Endothelial cell (in vitro differentiated cells): ENCODE data around the gene ATP5F1D. TPM values are rescaled to one million over a fixed set of nuclear protein-coding genes. Genes with fewer than 3 reads are reported as not detected.
A peak's percentile ranks its signal among the peaks of the same experiment; 100 is the strongest.

Experiments used
- DNase-seq: peaks from one replicate; pipeline ENCODE4 v3.0.0; 2021; ENCODE audit warnings: low spot score
- H3K27ac Mint-ChIP-seq: one replicate; pipeline ENCODE4 v1.8.0; 2021; ENCODE audit warnings: mixed read lengths, inconsistent platforms; ENCODE audit not compliant: unreplicated experiment
- H3K27me3 Mint-ChIP-seq: one replicate; pipeline ENCODE4 v1.8.0; 2021; ENCODE audit warnings: mild to moderate bottlenecking, moderate library complexity, mixed read lengths, inconsistent platforms; ENCODE audit not compliant: unreplicated experiment
- H3K36me3 Mint-ChIP-seq: one replicate; pipeline ENCODE4 v1.8.0; 2021; ENCODE audit warnings: mild to moderate bottlenecking, low read depth, mixed read lengths, inconsistent platforms; ENCODE audit not compliant: unreplicated experiment
- H3K4me1 Mint-ChIP-seq: one replicate; pipeline ENCODE4 v1.8.0; 2021; ENCODE audit warnings: mild to moderate bottlenecking, mixed read lengths, inconsistent platforms; ENCODE audit not compliant: unreplicated experiment
- H3K4me3 Mint-ChIP-seq: one replicate; pipeline ENCODE4 v1.8.0; 2021; ENCODE audit warnings: mild to moderate bottlenecking, mixed read lengths, inconsistent platforms; ENCODE audit not compliant: unreplicated experiment
- H3K9me3 Mint-ChIP-seq: one replicate; pipeline ENCODE4 v1.8.0; 2021; ENCODE audit warnings: mixed read lengths, inconsistent platforms; ENCODE audit not compliant: unreplicated experiment
- total RNA-seq: library from RNA; stranded (reverse); fragmentation: NEBNext Ultra II Directional; extraction: Animal tissue kit (Norgen Biotek cat#: 25700); gene quantifications from one replicate; pipeline ENCODE4 v1.2.1, GENCODE V29; 2021; ENCODE audit not compliant: unreplicated experiment
- TF ChIP-seq, protein P1 (sequence below): fragments of 200-600 bp; sonication (generic); IDR thresholded peaks from one replicate; pipeline ENCODE4 v1.5.0; 2021; ENCODE audit warnings: antibody characterized with exemption; ENCODE audit not compliant: unreplicated experiment

Gene ATP5F1D
- total RNA-seq, 1 donor from 2014 or later: 175 TPM

DNA sequence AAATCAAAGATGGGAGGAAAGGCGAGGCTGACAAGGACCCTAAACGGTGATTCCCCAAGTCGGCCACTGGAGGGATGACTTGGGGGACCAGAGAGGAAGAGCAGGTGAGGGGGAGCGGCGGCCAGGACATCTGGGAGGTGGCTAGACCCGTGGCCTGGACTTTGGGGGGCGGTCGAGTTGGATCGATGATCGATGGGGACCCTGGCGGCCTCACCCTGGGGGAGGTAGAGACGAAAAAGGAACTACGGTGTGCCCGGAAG, 19.9 kb downstream of the ATP5F1D start:
- Mint-ChIP-seq H3K36me3 (peaks cover 12% of the 10 kb centered on the region), H3K4me3 (peak overlapping the region; percentile 92), H3K27ac (peak overlapping the region; percentile 89), H3K4me1 (peaks cover 41% of the 10 kb centered on the region), H3K9me3 (no peaks in the 10 kb centered on the region), H3K27me3 (peaks cover 23% of the 10 kb centered on the region)
- DNase-seq: no peak
- TF ChIP-seq, protein P1, sequence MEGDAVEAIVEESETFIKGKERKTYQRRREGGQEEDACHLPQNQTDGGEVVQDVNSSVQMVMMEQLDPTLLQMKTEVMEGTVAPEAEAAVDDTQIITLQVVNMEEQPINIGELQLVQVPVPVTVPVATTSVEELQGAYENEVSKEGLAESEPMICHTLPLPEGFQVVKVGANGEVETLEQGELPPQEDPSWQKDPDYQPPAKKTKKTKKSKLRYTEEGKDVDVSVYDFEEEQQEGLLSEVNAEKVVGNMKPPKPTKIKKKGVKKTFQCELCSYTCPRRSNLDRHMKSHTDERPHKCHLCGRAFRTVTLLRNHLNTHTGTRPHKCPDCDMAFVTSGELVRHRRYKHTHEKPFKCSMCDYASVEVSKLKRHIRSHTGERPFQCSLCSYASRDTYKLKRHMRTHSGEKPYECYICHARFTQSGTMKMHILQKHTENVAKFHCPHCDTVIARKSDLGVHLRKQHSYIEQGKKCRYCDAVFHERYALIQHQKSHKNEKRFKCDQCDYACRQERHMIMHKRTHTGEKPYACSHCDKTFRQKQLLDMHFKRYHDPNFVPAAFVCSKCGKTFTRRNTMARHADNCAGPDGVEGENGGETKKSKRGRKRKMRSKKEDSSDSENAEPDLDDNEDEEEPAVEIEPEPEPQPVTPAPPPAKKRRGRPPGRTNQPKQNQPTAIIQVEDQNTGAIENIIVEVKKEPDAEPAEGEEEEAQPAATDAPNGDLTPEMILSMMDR: peak; percentile 22

DNA sequence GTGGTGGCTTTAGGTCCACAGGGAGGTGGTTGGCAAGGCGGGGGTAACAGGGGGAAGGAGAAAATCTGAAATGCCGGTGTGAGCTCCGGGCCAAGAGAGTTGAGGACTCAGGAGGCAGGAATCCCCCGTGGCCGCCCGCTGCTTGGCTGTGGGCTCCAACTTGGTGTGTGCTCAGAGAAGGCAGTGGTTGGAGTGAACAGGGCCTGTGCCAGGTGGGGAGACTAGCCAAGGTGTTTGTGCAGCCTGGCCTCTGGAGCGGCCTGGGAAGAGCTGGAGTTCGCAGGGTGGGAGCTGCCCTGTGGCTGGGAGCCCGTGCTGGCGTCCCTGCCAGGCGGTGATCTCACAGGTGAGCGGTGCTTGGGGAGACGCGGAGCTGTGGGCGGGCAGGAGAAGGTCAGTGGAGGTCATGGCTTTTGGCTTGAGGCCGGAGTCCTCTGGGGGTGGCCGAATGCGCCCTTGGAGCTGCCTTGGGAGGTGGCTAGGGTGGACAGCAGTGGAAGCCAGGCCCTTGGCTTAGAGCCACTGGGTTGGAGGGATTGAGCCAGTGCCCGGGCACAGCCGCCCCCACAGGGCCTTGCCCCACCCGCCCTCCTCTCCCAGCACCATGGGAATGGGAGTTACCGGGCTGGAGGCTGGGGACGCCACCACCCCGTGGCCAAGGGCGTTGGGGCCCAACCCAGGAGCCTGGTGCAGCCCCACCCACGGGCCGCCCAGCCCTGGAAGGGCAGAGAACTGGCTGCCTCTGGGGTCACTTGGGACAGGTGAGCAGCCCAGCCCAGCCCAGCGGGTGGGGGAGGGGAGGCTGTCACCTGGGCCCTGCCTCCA, 20.5 kb downstream of the ATP5F1D start:
- Mint-ChIP-seq H3K4me3 (peak overlapping the region; percentile 92), H3K27me3 (peaks cover 21% of the 10 kb centered on the region), H3K36me3 (peaks cover 12% of the 10 kb centered on the region), H3K4me1 (peaks cover 41% of the 10 kb centered on the region), H3K9me3 (no peaks in the 10 kb centered on the region), H3K27ac (peak overlapping the region; percentile 89)
- no peak for DNase-seq
- TF ChIP-seq, protein P1: peak; percentile 5

DNA sequence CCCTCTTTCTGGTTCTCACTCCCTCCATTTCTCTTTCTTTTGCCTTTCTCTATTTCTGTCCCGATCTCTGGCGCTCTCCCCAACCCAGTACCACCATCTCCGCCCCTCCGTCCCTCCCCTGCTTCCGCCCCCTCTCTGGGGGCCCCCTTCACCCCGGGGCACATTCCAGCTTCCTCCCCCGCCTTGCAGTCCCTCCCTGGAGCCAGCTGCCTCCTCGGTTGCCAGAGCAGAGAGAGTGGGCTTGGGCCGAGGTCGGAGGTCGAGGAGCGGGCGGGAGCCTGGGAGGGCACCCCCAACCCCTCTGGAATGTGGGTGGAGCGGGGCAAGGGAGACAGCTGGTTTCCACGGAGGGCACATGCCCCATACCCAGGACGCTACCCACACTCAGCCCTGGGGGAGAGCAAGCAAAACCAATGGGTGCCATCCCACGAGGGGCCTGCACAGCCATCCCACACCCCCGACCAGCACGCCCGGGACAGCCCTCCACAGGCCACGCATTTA, 21.1 kb downstream of the ATP5F1D start:
- Mint-ChIP-seq H3K27ac (no peak overlapping the region), H3K9me3 (no peaks in the 10 kb centered on the region), H3K36me3 (peaks cover 8% of the 10 kb centered on the region), H3K4me1 (peaks cover 41% of the 10 kb centered on the region), H3K27me3 (peaks cover 24% of the 10 kb centered on the region), H3K4me3 (no peak overlapping the region)
- DNase-seq: no peak
- TF ChIP-seq, protein P1: no peak

DNA sequence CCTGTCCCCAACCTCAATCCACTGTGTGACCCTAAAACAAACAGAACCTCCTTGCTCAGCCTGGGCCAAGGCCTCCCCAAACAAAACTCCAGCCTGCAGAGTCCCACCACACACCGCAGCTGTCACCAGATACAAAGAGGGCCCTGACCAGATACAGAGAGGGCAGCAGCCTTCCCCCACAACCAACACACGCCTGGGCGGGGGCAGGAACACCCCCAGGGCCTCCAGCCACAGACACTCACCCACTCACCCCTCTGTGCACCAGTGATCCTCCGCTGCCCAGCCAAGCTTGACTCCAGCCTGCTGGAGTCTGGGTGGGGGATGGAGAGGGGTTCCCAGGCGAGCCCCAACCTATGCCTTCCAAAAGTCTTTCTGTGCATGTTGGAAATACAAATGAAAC, 21.6 kb downstream of the ATP5F1D start:
- no peaks in the 10 kb centered on the region for H3K9me3 Mint-ChIP-seq
- H3K27ac Mint-ChIP-seq: peak overlapping the region; percentile 67
- no peak for DNase-seq
- peaks cover 24% of the 10 kb centered on the region for H3K27me3 Mint-ChIP-seq
- TF ChIP-seq, protein P1: no peak
- H3K36me3 Mint-ChIP-seq: peaks cover 3% of the 10 kb centered on the region
- H3K4me1 Mint-ChIP-seq: peaks cover 37% of the 10 kb centered on the region
- H3K4me3 Mint-ChIP-seq: no peak overlapping the region
